GM12878 (cell line): Measurements from ENCODE around the gene SYPL1. TPM values are rescaled to one million over a fixed set of nuclear protein-coding genes. Genes with fewer than 3 reads are reported as not detected.

ENCODE experiments used
- ATAC-seq: fragments of 200-7000 bp; cut with Tn5 transposase; 3 replicates; pipeline ENCODE4 v1.9.1; 2020; ENCODE audit warnings: mild to moderate bottlenecking, moderate library complexity
- BruUV-seq: library from RNA; stranded (reverse); fragments of 400-500 nt; replicated peaks from 2 replicates; lab custom pipeline; 2021; lab: Mats Ljungman, UMichigan
- CTCF ChIA-PET: fragments of 300-600 bp; sonication (Branson Sonifier 250); formaldehyde crosslinking; extraction: SDS; loops from one replicate; lab custom pipeline; 2021; ENCODE audit warnings: inconsistent platforms; lab: Yijun Ruan, JAX
- POLR2A ChIA-PET: fragments of 350-600 bp; formaldehyde crosslinking; extraction: SDS; loops from one replicate; lab custom pipeline; 2021; ENCODE audit warnings: inconsistent platforms; lab: Charles Lee
- RAD21 ChIA-PET: fragments of 300-600 bp; sonication (Branson Sonifier 250); formaldehyde crosslinking; loops from one replicate; lab custom pipeline; 2023; ENCODE audit warnings: antibody characterized with exemption; ENCODE audit not compliant: unreplicated experiment; lab: Charles Lee
- SMC1A ChIA-PET: fragments of 300-600 bp; sonication (Branson Sonifier 250); formaldehyde crosslinking; loops from one replicate; lab custom pipeline; 2023; ENCODE audit not compliant: unreplicated experiment, uncharacterized antibody; lab: Charles Lee
- DNase-seq: peaks from one replicate; pipeline ENCODE4 v3.0.0-alpha.2; 2011; ENCODE audit warnings: low read depth, low spot score
- FAIRE-seq: peaks from 3 replicates; lab custom pipeline; 2011; peaks lifted over from hg19 to GRCh38; lab: Jason Lieb, UNC
- H2AFZ ChIP-seq: 2 replicates; pipeline ENCODE4 v1.6.0; 2011; ENCODE audit warnings: low read depth, low read length, control low read depth; ENCODE audit not compliant: control insufficient read depth
- H3K27ac ChIP-seq: 2 replicates; pipeline ENCODE4 v1.5.1; 2011; ENCODE audit warnings: control low read depth; ENCODE audit not compliant: control insufficient read depth, insufficient read depth
- H3K27me3 ChIP-seq, 2 experiments: replicated peaks in 1 of 2; 2 replicates each; pipeline versions ENCODE4 v1.6.0 to v1.6.1; 2011; ENCODE audit warnings: low read length in 1 of 2; ENCODE audit not compliant: control insufficient read depth in 2 of 2, insufficient read depth in 2 of 2
- H3K36me3 ChIP-seq, 2 experiments: 2 replicates each; pipeline ENCODE4 v1.5.1; 2011; ENCODE audit warnings: low read length in 1 of 2; ENCODE audit not compliant: control insufficient read depth in 2 of 2, insufficient read depth in 2 of 2
- H3K4me1 ChIP-seq: 2 replicates; pipeline ENCODE4 v1.6.1; 2011; ENCODE audit warnings: mild to moderate bottlenecking, low read length, moderate library complexity, mixed read lengths; ENCODE audit not compliant: control insufficient read depth, insufficient read depth
- H3K4me2 ChIP-seq: 2 replicates; pipeline ENCODE4 v1.6.0; 2011; ENCODE audit warnings: control low read depth; ENCODE audit not compliant: control insufficient read depth, insufficient read depth
- H3K4me3 ChIP-seq: fragments of 200-600 bp; sonication (generic); 2 replicates; pipeline ENCODE4 v1.5.1; 2016
- H3K79me2 ChIP-seq: 2 replicates; pipeline ENCODE4 v1.6.0; 2011; ENCODE audit warnings: low read length; ENCODE audit not compliant: control insufficient read depth, insufficient read depth
- H3K9ac ChIP-seq: 2 replicates; pipeline ENCODE4 v1.8.0; 2011; ENCODE audit warnings: low read length, control low read depth, mixed read lengths; ENCODE audit not compliant: control insufficient read depth, insufficient read depth
- H3K9me3 ChIP-seq: replicated peaks from 3 replicates; pipeline ENCODE4 v1.5.1; 2011; ENCODE audit warnings: mild to moderate bottlenecking, low read length; ENCODE audit not compliant: control insufficient read depth, insufficient read depth
- H4K20me1 ChIP-seq: 2 replicates; pipeline ENCODE4 v1.6.0; 2011; ENCODE audit not compliant: control insufficient read depth, insufficient read depth
- CBX3 ChIP-seq: fragments of 200-600 bp; sonication (generic); IDR thresholded peaks from 2 replicates; pipeline ENCODE4 v1.6.1; 2016; ENCODE audit warnings: low read depth, borderline replicate concordance
- CHD1 ChIP-seq: IDR thresholded peaks from 2 replicates; pipeline ENCODE4 v1.6.1; 2012; ENCODE audit warnings: low read depth, low read length, improper control_type of control experiment
- CREM ChIP-seq: IDR thresholded peaks from 2 replicates; pipeline ENCODE4 v1.6.1; 2014; ENCODE audit warnings: antibody characterized with exemption, low read depth
- IKZF1 ChIP-seq: fragments of 450-650 bp; conservative IDR thresholded peaks from 2 replicates; pipeline ENCODE4 v1.6.1; 2017; ENCODE audit warnings: antibody characterized with exemption, mild to moderate bottlenecking
- JUNB ChIP-seq: IDR thresholded peaks from 2 replicates; pipeline ENCODE4 v1.6.1; 2016; ENCODE audit warnings: antibody characterized with exemption, mild to moderate bottlenecking
- MEF2B ChIP-seq: fragments of 450-650 bp; IDR thresholded peaks from 2 replicates; pipeline ENCODE4 v1.6.1; 2018; ENCODE audit warnings: mild to moderate bottlenecking, moderate library complexity; ENCODE audit not compliant: partially characterized antibody, poor library complexity, severe bottlenecking
- NRF1 ChIP-seq: conservative IDR thresholded peaks from 2 replicates; pipeline ENCODE4 v1.6.1; 2011; ENCODE audit warnings: mild to moderate bottlenecking, low read depth, low read length, improper control_type of control experiment
- POLR2A ChIP-seq: IDR thresholded peaks from 2 replicates; pipeline ENCODE4 v1.6.1; 2011; ENCODE audit warnings: low read depth, mild to moderate bottlenecking, low read length
- POU2F2 ChIP-seq: IDR thresholded peaks from 3 replicates; pipeline ENCODE4 v1.6.1; 2011; ENCODE audit warnings: low read depth, mild to moderate bottlenecking, low read length, borderline replicate concordance
- SIN3A ChIP-seq: IDR thresholded peaks from 2 replicates; pipeline ENCODE4 v1.6.1; 2012; ENCODE audit warnings: low read depth, low read length, improper control_type of control experiment
- SP1 ChIP-seq: IDR thresholded peaks from one replicate; pipeline ENCODE4 v1.6.1; 2011; ENCODE audit warnings: low read depth, low read length
- SREBF1 ChIP-seq: IDR thresholded peaks from 2 replicates; pipeline ENCODE4 v1.6.1; 2012; ENCODE audit warnings: mild to moderate bottlenecking, low read length
- SRF ChIP-seq, 2 experiments: IDR thresholded peaks; 2 replicates each; pipeline ENCODE4 v1.6.1; 2011; ENCODE audit warnings: low read depth in 2 of 2, low read length in 2 of 2, mild to moderate bottlenecking in 1 of 2, moderate library complexity in 1 of 2
- TCF12 ChIP-seq: IDR thresholded peaks from 2 replicates; pipeline ENCODE4 v1.6.1; 2011; ENCODE audit warnings: low read depth, mild to moderate bottlenecking, low read length
- ZNF622 ChIP-seq: fragments of 450-650 bp; IDR thresholded peaks from 2 replicates; pipeline ENCODE4 v1.6.1; 2017; ENCODE audit warnings: mild to moderate bottlenecking, inconsistent platforms
- WGBS: methylation state at CpG from one replicate; pipeline ENCODE4 v1.1.6; 2016; ENCODE audit warnings: low lambda C conversion rate; ENCODE audit not compliant: insufficient replicate concordance, insufficient coverage; ENCODE audit errors: missing lambda C conversion rate; 5-methylcytosine and 5-hydroxymethylcytosine counted together
- in situ Hi-C: fragments of 300-500 bp; cut with MboI; formaldehyde crosslinking; loops from 9 replicates; pipeline ENCODE4 v1.14.3; 2018; ENCODE audit warnings: mixed read lengths
- intact Hi-C: fragments of 100-400 bp; cut with micrococcal nuclease; formaldehyde crosslinking; loops from one replicate; pipeline ENCODE4 v1.14.2; 2022; ENCODE audit not compliant: unreplicated experiment
- polyA plus RNA-seq, 11 experiments: library from polyadenylated mRNA; depleted of rRNA in 4 of 11; unstranded in 6 of 11; stranded (reverse) in 5 of 11; fragments of >200 nt; fragmentation: Nextera tagmentation in 4 of 11; fragmentation: Illumina TruSeq in 1 of 11; extraction: Ambion mirVana in 4 of 11; extraction: Trizol in 1 of 11; gene quantifications; 1 replicate in 1 of 11; 2 replicates in 10 of 11; pipeline versions ENCODE4 v1.2.1 to v1.2.3, GENCODE V29; 2011 to 2016; ENCODE audit warnings: inconsistent platforms in 2 of 11, missing spikeins in 2 of 11, low read depth in 1 of 11
- total RNA-seq, 4 experiments: library from RNA; depleted of rRNA in 3 of 4; stranded (reverse); fragments of >200 nt in 3 of 4; fragmentation: Illumina TruSeq in 1 of 4; extraction: Trizol in 1 of 4; gene quantifications; 2 replicates each; pipeline versions ENCODE4 v1.2.1 to v1.2.3, GENCODE V29; 2013 to 2021
- TF ChIP-seq, protein P1 (sequence below): fragments of 450-650 bp; formaldehyde crosslinking; IDR thresholded peaks from 2 replicates; pipeline ENCODE4 v1.4.0; 2020; ENCODE audit warnings: mild to moderate bottlenecking, moderate library complexity

SYPL1 gene
- total and polyA plus RNA-seq, 10 of the 15 experiments (the other 5 are each of a cell fraction or from before 2014, with no cell fraction given) = 34.5 to 177 (median 87.3) TPM

DNA sequence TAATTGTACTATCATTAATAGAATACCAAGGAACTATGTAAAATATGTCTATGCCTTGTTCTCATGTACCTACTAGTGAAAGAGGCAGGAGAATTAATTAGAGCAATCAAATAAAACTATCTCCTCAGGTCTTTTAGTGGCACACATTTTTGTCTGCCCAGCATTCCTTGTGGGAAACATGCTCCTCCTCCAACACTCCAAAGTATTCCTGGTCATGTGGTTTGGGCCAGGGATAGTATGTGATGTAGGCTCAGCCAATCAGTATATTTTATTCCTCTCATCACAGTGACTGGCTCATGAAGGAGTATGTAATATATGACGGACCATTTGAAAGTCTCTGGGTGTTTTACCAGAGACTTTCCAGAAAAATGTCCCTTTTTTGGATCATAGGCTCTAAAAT is 16.7 kb upstream of the SYPL1 start:
- ChIA-PET RAD21 (no interaction called here), POLR2A (no interaction called here), CTCF (no interaction called here), SMC1A (no interaction called here)
- no peaks in the 10 kb centered on the region for H3K36me3 ChIP-seq
- in situ Hi-C loops (no loop called here), intact Hi-C loops (no loop called here)
- 36% methylated on average over 1 of the region's 1 CpG for WGBS
- no peak overlapping the region for H2AFZ ChIP-seq
- H4K20me1 ChIP-seq = no peaks in the 10 kb centered on the region
- H3K4me1 ChIP-seq = no peaks in the 10 kb centered on the region
- TF ChIP-seq SIN3A = no peak
- TF ChIP-seq CREM = no peak
- no peak for TF ChIP-seq IKZF1
- TF ChIP-seq CHD1 = no peak
- no peak overlapping the region for H3K9ac ChIP-seq
- no peak for DNase-seq
- no peaks in the 10 kb centered on the region for H3K79me2 ChIP-seq
- no TSS peak for BruUV-seq
- no peak overlapping the region for H3K27ac ChIP-seq
- peaks cover 0 to 4% of the 10 kb centered on the region in 2 experiments; a peak in 2 of 4 replicates for H3K27me3 ChIP-seq
- H3K4me3 ChIP-seq = no peak overlapping the region
- H3K4me2 ChIP-seq = no peak overlapping the region
- no peak for ATAC-seq
- FAIRE-seq = no peak
- H3K9me3 ChIP-seq = no peaks in the 10 kb centered on the region

DNA sequence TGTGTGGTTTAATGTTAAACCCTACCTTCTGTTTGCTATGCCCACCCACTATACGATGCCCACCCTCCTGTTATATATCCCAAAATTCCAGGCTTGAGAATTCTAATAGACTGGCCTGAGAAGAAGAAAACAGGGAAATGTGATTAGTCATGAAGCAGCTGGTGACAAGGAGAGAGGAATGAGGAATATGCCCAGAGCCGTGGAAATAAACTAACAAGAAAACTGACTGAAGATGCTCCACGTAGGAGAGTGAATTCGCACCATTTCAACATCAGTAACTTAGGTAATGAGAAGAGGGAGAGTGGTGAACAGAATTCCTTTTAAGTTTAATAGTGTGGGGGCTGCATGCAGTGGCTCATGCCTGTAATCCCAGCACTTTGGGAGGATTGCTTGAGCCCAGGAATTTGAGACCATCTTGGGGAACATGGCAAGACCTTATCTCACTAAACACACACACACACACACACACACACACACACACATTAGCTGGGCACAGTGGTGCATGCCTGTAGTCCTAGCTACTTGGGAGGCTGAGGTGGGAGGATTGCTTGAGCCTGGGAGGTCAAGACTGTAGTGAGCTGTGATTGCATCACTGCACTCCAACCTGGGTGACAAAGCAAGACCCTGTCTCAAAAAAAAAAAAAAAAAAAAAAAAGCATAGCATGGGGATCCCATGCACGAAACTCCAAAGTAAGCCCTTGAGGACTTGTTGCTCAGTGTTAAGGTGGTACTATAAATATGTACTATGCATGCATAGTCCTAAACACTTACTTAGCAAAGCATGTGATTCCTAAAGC is 16.1 kb upstream of the SYPL1 start:
- intact Hi-C loops (no loop called here), in situ Hi-C loops (no loop called here)
- H3K9ac ChIP-seq = no peak overlapping the region
- ChIA-PET SMC1A (no interaction called here), RAD21 (no interaction called here), POLR2A (interaction anchor here (0.7 kb wide), 1 partner anchor 879 kb away, joined by 3 read pairs; no protein-coding TSS in a partner anchor)
- H3K27me3 ChIP-seq = peaks cover 0 to 3% of the 10 kb centered on the region in 2 experiments; a peak in 2 of 4 replicates
- H4K20me1 ChIP-seq = no peaks in the 10 kb centered on the region
- no peak overlapping the region for H3K4me3 ChIP-seq
- BruUV-seq = no TSS peak
- no peak overlapping the region for H3K27ac ChIP-seq
- 41% methylated on average over 5 of the region's 5 CpGs for WGBS
- no peak for DNase-seq
- H3K4me1 ChIP-seq = no peaks in the 10 kb centered on the region
- no peak for TF ChIP-seq ZNF622
- no peak for TF ChIP-seq POU2F2
- TF ChIP-seq SP1 = no peak
- TF ChIP-seq POLR2A = no peak
- TF ChIP-seq MEF2B = no peak
- TF ChIP-seq TCF12 = no peak
- no peak for TF ChIP-seq SREBF1
- no peak for TF ChIP-seq SRF (IDR thresholded peaks at IDR 0.05; ENCODE audit: low read depth in 2 of 2, low read length in 2 of 2)
- TF ChIP-seq NRF1 = no peak
- TF ChIP-seq, protein P1, sequence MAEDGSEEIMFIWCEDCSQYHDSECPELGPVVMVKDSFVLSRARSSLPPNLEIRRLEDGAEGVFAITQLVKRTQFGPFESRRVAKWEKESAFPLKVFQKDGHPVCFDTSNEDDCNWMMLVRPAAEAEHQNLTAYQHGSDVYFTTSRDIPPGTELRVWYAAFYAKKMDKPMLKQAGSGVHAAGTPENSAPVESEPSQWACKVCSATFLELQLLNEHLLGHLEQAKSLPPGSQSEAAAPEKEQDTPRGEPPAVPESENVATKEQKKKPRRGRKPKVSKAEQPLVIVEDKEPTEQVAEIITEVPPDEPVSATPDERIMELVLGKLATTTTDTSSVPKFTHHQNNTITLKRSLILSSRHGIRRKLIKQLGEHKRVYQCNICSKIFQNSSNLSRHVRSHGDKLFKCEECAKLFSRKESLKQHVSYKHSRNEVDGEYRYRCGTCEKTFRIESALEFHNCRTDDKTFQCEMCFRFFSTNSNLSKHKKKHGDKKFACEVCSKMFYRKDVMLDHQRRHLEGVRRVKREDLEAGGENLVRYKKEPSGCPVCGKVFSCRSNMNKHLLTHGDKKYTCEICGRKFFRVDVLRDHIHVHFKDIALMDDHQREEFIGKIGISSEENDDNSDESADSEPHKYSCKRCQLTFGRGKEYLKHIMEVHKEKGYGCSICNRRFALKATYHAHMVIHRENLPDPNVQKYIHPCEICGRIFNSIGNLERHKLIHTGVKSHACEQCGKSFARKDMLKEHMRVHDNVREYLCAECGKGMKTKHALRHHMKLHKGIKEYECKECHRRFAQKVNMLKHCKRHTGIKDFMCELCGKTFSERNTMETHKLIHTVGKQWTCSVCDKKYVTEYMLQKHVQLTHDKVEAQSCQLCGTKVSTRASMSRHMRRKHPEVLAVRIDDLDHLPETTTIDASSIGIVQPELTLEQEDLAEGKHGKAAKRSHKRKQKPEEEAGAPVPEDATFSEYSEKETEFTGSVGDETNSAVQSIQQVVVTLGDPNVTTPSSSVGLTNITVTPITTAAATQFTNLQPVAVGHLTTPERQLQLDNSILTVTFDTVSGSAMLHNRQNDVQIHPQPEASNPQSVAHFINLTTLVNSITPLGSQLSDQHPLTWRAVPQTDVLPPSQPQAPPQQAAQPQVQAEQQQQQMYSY (CRISPR knock-in tag) = no peak
- TF ChIP-seq JUNB = no peak
- TF ChIP-seq CBX3 = no peak
- TF ChIP-seq, all 136 proteins: peak for 0
- Histone ChIP-seq H3K9me3 (no peaks in the 10 kb centered on the region), H3K4me2 (no peak overlapping the region), H2AFZ (no peak overlapping the region), H3K36me3 (no peaks in the 10 kb centered on the region), H3K79me2 (no peaks in the 10 kb centered on the region)
- ATAC-seq (no peak), FAIRE-seq (no peak)
- CTCF ChIA-PET = no interaction called here
